ENCODE data around the gene RHOD.

Gene RHOD

DNA sequence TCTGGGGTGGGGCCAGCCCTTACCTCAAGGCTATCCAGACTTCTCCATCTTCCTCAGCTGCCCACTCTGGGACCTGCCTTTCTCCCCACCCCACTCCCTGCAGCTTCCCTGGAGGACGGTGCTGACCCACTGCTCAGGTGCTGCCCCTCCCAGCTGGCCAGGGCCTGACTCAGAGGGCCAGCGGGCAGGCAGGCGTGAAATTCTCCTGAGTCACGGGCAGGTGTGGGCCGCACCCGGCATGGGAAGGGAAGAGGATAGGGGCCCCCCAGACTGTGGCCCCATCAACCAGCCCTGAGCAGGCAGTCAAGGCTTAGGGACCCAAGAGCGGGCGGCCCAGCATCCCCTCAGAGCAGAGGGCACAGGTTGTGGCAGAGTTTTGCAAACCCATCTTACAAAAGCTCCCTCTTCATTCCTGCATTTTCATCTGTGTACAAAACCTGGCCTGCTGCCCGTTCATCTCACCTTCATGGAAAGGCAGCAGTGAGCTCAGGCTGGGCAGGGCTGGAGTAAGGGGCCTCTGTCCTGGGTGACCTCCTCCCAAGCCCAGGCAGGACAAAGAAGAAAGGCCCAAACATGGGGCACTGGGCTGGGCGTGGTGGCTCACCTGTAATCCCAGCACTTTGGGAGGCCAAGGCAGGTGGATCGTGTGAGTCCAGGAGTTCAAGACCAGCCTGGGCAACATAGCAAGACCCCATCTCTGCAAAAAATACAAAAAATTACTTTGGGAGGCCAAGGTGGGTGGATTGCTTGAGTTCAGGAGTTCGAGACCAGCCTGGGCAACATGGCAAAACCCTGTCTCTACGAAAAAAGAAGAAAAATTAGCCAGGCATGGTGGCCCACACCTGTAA lies 6.1 kb downstream of the RHOD start:
- no peak for DNase-seq

DNA sequence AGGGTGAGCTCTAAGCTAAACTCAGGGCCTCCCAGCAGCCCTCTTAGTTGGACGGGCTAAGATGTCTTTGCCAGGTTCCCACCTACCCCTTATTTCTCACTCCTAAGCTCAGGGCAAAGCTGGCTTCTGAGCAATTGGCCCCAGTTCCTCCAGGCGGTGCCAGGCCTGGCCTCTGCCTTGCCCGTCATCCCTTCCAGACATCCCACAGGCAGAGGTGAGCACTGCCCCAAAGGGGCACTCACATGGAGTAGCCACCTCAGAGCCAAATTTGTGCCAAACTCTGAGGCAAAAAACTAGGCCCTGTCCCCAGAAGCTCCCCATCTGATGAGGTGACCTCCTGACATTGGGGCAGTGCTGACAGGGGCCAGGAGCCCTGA lies 9.7 kb downstream of the RHOD start:
- no peak for DNase-seq

DNA sequence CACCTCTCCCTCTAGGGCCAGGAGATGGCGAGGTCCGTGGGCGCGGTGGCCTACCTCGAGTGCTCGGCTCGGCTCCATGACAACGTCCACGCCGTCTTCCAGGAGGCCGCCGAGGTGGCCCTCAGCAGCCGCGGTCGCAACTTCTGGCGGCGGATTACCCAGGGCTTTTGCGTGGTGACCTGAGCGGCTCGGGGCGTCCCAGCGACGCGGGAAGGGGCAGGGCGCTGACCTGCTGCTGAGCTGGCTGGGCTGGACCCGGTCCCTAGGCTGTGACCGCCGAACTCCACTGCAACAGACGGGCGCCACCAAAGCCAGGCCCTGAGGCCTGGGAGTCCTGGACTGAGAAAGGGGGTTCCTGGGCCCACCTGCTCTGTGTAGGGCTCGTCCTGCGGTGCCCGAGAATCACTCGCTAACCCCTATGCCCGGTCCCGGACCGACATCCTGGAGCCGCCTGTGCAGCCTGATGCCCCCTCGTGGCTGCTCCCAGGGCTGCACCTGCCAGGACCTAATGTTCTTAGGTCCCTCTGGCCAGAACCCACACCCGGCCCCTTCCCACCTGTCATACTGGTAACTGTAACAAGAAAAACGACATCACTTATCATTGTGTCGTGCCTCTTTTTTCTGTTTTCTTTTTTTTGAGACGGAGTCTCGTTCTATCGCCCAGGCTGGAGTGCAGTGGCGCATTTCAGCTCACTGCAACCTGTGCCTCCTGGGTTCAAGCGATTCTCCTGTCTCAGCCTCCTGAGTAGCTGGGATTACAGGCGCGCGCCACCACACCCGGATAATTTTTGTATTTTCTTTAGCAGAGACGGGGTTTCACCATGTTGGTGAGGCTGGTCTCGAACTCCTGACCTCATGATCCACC lies 15.0 kb downstream of the RHOD start:
- peak; percentile 71 for DNase-seq

DNA sequence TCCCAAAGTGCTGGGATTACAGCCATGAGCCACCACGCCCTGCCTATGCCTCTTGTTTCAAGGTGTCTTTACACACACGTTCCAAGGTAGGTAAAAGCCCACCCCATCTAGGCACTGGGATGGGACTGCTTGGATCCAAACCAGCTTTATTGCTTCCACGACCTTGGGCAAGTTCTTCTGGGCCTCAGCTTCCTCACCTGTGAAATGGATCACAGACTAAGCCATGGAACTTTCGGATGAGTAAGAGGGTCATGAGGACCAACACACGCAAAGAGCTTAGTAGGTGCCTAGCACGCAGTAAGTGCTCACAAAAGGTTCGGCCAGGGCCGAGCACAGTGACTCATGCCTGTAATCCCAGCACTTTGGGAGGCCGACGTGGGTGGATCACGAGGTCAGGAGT lies 15.6 kb downstream of the RHOD start:
- DNase-seq, result no peak

DNA sequence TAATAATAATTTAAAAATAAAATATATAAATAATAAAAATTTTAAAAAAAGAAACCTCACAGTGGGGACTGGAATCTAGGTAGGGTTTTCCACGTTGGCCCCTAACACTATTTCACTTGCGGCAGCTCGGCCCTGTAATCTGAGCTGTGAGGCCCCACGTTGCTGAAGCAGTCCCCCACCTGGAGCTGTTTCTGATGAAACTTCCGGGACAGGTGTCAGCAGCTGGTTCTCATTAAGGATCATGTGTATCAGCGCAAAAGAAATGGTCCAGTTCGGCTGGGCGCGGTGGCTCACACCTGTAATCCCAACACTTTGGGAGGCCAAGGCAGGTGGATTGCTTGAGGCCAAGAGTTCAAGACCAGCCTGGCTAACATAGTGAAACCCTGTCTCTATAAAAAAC lies 17.3 kb downstream of the RHOD start:
- no peak for DNase-seq

DNA sequence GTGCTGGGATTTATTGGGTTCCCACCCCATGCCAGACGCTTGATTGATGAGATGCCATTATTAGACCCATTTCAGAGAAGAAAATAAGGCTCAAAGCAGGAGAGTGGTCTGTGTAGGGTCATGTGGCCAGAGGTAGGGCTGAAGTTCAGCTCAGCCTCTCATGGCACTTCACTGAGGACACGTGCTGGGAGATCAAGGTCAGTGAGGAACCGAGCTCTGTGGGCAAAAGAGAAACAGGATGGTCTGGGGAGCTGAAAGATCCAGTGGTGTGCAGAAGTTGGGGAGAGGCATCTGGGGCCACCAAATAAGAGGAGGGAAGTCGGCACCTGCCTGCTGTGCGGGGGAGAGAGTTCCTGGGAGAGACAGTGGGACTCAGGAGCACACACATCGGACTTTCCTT lies 19.6 kb downstream of the RHOD start:
- DNase-seq, result no peak

DNA sequence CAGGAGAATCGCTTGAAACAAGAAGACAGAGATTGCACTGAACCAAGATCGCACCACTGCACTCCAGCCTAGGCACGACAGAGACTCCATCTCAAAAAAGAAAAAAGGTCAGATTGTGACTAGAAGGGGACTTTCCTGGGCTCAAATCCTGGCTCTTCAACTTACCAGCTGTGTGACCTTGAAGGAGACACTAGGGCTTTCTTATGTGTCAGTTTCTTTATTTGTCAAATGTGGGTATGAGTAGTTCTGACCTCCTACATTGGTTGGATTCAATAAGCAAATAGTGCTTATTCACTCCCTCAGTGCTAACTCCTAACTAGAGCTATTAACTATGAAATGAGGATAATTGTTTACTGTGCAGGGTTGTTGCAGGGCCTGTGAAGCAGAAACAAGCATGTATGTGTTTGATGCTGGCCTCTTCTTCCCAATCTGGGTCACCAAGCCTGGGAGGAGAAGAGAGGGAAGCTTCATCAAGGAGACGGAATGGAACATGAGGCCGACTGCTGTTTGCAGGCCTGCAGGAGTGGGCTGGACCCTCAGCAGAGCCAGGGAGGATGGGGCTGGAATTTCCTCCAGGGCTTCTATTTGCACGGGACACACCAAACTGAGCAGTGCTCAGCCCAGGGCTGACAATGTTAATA lies 22.5 kb downstream of the RHOD start:
- no peak for DNase-seq

DNA sequence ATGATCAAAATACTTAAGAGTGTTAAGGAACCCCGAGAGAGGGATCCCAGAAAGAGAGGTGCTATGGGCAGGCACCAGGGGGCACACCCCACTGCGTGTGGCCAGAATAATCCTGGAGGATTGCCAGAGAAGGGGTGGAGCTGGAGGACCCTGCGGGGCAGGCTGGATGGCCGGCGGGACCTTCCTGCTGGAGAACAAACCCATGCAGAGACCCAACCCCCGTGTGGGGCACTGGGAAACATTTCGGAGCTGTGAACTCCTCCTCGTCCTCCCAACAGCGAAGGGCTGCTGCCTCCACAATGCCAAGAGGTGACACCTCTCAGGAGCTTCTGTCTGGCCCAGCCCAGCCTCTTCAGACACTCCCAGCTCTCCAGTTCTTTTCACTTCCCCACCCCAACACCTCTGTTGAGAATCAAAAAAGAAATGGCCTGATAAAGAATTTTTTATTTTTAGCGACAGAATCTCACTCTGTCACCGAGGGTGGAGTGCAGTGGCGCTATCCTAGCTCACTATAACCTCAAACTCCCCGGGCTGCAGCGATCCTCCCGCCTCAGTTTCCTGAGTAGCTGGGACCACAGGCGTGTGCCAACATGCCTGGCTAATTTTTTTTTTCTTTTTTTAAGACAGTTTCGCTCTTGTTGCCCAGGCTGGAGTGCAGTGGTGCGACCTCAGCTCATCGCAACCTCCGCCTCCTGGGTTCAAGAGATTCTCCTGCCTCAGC lies 25.6 kb downstream of the RHOD start:
- peak; percentile 15 for DNase-seq

DNA sequence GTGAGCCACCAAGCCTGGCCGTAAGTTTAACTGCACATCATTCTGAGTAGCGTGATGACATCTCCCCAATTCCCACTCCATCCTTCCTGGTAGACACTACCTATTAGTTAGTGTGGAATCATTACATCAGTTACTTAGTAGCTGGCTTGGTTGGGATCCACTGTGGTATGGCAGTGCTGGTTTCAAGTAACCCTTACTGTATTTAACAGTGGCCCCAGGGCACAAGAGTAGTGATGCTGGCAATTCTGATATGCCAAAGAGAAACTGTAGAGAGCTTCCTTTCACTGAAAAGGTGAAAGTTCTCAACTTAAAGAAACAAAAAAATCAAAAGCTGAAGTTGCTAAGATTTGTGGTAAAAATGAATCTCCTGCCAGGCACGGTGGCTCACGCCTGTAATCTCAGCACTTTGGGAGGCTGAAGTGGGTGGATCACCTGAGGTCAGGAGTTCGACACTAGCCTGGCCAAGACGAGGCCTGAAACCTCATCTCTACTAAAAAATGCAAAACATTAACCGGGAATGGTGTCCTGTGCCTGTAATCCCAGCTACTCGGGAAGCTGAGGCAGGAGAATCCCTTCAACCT lies 27.2 kb downstream of the RHOD start:
- no peak for DNase-seq

DNA sequence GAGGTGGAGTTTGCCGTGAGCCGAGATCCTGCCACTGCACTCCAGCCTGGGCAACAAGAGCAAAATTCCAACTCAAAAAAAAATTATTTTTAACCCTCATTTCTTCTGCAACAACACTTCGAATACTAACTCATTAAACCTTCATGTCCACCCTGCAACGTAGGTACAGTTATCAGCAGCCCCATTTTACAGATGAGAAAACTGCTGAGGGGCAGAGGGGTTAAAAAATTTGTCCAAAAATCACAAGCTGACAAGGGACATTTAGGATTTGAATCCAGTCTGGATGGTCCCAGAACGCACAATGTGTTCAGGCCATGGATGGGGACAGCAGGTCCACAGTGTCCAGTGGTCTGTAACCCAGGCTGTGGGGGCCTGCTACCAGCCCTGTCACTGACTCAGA lies 29.0 kb downstream of the RHOD start:
- DNase-seq, result no peak

DNA sequence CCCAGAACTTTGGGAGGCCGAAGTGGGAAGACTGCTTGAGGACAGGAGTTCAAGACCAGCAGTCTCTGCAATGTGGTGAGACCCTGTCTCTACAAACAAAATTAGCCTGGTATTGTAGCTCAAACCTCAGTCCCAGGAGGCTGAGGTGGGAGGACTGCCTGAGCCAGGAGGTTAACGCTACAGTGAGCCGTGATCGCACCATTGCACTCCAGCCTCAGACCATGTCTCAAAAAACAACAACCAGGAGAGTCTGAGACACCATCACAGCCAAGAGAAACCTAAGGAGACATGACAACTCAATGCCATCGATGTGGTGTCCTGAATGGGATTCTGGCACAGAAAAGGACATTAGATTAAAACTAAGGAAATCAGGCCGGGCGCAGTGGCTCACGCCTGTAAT lies 34.1 kb downstream of the RHOD start:
- DNase-seq, result no peak

DNA sequence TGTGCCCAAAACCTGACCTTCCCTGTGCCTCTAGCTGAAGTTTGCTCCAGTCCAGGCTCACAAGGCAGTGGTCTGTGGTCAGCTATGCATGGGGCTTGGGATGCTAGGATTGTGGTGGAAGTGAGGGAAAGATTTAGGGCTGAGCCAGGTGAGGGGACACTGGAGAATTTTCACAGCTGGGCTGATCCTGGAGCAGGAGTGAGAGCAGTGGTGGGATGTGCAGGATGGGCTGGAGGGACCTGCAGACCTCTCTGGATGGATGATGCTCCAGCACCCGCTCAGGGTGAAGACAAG lies 38.5 kb downstream of the RHOD start:
- no peak for DNase-seq

DNA sequence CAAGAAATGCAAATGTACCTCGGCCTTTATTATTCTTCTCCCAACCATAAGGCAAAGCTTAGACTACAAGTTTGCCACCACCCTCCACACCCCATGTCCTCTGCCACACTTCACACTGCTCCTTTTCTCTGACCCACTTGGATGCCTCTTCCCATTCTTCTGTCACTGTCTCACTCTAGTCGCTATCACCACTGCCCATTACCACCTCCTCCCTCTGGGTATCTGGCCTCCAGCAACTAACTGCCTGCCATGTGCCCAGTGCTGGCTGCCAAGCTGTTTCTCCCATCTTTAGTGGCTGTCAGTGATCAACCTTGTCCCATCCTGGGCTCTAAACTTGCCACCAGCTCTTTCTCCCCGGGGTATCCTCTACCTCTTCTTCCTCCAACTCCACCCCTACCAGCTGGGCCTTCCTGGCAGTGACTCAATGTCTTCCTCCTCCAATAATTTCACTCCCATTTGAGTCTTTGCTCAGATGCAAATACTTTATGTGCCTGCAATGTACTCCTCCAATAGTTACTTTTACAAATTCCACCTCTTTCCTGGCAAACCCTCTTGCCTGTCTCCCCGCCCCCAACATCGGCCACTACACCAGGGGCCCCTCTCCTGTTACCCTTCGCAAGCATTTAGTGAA lies 42.3 kb downstream of the RHOD start:
- DNase-seq, result no peak

DNA sequence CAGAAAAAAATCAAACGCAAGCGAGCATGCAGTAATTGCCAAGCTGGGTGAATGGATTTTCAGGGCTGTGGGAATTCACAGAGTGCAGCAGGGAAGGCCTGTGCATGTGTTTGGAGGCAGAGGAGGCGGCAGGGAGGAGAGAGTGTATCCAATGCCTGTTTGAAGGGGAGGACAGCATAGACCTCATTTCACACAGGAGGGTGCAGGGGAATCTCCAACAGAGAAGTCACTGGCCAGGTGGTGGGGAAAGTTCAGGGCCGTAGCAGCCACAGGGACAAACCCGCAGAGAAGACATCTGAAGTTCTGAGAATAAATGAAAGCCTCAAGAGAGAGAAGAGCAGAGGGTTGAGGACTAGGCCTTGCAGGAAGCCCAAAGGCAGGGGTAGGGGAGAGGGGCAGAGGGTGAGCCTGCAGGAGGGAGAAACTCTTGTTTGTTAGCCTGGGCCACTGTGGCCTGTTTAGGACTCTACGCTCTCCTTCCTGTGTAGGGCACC lies 43.2 kb downstream of the RHOD start:
- no peak for DNase-seq

DNA sequence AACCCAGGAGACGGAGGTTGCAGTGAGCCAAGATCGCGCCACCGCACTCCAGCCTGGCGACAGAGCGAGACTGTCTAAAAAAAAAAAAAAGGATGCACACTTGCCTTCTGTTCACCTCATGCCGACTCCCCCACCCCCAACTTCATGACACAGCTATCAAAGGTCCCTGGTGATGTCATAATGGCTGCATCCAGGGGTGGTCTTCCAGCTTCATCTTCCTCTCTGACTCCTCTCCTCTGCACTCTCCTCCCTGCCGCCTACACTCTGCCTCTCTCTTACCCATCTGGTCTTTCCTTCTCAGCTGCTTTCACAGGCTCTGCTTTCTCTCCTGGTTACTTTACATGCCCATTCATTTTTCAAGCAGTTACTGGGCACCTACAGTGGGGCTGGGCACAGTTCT lies 46.0 kb downstream of the RHOD start:
- DNase-seq, result no peak

DNA sequence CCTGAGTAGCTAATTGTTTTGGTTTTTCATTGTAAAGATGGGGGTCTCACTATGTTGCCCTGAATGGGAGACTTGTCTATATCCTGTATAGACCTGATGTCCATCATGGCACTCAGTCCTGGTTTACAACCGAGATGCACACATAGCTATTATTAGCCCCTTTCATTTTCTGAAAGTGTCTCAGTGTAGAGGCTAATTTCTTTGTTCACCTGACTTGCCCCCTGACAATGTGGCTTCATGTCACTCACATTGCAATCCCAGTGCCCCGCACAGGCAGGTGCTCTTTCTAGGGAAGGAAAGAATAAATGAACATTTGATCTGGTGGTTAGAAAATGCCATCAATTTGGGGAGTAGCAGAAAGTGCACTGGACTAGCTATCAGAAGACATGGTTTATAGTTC lies 49.3 kb downstream of the RHOD start:
- DNase-seq, result no peak

DNA sequence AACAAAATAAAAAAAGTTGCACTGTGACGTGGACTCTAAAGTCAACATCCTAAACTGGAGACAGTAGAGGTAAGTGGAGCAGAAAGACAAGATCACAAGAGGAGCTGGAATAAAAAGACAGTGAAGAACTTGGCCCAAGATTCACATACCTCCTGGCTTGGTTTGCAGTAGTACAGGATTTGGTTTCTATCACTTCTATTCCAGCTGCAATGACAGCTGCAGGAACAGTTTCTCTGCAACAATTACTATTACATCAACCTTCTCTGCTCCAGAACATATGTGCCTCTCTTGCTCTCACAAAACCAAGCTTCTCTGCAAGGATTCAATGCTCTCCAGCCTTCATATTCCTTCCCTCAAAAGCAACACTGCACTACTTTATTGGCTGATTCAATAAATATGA lies 54.6 kb downstream of the RHOD start:
- DNase-seq, result no peak

DNA sequence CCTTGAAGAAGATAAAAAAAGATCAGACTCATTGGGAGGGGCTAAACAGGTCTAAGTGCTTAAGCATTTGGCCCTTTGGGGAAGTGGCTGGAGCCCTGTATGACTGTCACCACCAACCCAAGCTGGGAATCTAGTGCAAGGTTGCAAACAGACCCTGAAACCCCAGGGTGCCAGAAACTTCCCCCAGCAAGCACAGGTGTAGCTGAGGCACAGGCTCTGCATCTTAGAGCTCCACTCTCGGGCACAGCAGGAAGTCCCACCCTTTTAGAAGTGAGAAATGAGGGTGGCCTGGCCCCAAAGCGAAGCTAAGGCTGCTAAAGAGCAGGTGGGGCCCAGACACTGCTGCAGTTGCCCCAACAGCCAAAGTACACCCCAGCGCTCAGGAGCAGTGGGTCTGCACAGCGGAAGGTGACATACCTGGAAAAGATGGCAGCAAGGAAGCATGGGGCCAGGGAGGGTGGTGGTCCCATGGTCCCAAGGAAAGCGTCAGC lies 56.6 kb downstream of the RHOD start:
- peak; percentile 31 for DNase-seq

DNA sequence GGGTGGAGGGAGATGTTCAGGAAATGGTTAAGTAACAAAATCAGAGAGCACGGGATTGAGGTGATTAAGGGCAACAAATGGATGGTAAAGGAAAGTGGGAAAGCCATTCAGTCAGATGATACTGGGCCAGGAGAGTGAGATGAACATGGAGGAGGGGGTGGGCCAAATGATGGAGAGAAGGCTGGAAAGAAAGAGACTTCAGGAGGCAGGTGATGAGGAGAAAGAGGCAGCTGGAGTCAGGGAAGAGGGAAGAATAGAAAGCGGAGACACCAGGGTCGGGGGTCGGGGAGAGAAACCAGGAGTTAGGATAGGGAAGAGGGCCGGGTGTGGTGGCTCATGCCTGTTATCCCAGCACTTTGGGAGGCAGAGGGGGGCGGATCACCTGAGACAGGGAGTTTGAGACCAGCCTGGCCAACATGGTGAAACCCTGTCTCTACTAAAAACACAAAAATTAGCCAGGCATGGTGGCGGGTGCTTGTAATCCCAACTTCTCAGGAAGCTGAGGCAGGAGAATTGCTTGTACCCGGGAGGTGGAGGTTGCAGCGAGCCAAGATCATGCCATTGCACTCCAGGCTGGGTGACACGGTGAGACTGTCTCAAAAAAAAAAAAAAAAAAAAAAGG lies 57.7 kb downstream of the RHOD start:
- DNase-seq, result no peak

DNA sequence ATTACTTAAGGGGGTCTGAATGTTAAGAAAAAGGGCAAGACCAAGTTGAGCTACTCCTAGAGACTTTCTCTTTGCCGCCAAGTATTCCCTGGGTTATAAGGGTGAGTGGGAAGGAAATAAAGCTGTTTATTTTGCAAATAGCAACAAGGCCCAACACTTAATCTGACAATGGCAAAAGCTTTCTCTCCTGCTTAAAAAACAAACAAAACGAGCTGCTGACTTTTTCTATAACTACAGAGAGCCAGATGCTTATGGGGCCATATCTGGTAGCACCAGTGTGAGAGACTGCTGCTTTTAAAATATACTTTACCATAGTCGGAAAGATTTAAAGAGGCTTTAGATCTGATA lies 60.1 kb downstream of the RHOD start:
- no peak for DNase-seq

DNA sequence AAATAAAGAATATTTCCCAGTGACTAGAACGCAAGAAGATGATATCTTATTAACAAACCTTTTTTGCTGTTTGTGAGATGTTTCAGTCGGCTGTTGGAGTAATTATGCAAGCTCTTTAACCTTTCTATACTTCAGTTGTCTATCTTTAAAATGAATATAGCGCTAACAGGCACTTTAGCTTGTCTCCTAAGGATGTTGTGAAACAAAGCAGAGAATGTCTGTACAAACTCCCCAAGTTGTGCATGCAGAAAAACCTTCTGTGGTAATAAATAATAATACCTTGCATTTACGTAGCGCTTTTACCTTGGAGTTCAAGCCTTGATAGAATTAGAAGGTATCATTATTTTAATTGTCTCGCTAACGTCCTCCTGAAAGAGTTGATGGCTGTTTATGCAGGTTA lies 60.5 kb downstream of the RHOD start:
- DNase-seq, result no peak

DNA sequence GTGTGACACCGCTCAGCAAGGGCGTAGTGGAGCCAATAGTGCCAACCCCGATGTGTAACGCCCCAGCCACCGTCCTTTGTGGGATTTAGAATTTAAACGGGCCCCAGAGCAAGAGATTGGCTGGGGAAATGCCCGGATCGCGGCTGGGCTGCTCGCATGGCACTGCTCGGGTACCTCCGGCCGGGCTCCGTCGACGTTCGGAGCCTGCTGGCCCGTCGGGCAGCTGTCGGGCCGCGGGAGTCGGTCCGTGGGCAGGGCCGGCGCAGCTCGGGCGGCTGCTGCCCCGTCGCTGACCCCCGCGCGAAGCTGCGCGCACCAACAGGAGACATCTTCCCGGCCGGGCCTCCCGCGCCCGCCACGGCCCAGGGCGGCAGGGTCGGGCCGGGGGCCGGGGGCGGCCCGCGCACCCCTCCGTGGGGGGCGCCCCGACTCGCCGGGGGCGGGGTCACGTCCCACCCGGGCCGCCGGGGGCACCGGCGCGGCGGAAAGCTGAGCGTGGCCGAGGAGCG lies 61.1 kb downstream of the RHOD start:
- DNase-seq, result peak; percentile 58
